ENCODE data around the gene PHF21B. TPM values are rescaled to one million over a fixed set of nuclear protein-coding genes. Genes with fewer than 3 reads are reported as not detected.

Gene PHF21B
- total and polyA plus RNA-seq, 2 of the 8 experiments (the other 6 are each of a cell fraction or from before 2014, with no cell fraction given) = 19.3 to 68.1 TPM

DNA sequence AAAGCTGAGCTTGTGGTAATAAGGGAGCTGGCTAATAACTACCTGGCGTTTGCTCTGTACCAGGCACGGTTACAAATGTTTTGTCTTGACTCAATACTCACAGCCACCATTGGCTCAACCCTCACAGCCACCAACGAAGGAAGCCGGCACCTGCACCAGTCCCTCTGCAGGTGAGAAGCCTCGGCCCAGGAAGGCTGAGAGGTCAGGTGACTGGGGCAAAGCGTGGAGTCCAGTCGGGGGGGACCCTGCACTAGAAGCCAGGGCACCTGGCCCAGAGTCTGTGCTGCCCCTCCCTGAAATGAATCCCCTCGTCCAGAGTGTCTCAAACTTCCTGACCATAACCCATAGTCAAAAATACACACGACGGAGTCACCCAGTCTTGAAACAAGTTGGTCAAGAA, 90.1 kb downstream of the PHF21B start:
- TF ChIP-seq SIN3A (conservative IDR thresholded peaks at IDR 0.05 in 1 of 2, IDR thresholded peaks at IDR 0.05 in 1 of 2; ENCODE audit: low read depth in 1 of 2, low read length in 2 of 2) = no peak
- TF ChIP-seq TEAD4 (IDR thresholded peaks at IDR 0.05; ENCODE audit: low read depth, low read length) = no peak
- TF ChIP-seq CTBP2 (IDR thresholded peaks at IDR 0.05; ENCODE audit: borderline replicate concordance, insufficient read depth, insufficient read length, low read length) = no peak
- no peak for TF ChIP-seq SP1 (IDR thresholded peaks at IDR 0.05; ENCODE audit: low read depth, low read length)
- no peak for TF ChIP-seq CHD2 (IDR thresholded peaks at IDR 0.05; ENCODE audit: low read length)
- no peak for TF ChIP-seq JUN (IDR thresholded peaks at IDR 0.05; ENCODE audit: low read depth, low read length)
- no peak for TF ChIP-seq GTF2F1 (IDR thresholded peaks at IDR 0.05; ENCODE audit: borderline replicate concordance, low read depth, low read length)
- TF ChIP-seq KDM5A (IDR thresholded peaks at IDR 0.05; ENCODE audit: low read length) = no peak
- TF ChIP-seq POLR2A (IDR thresholded peaks at IDR 0.05; ENCODE audit: control extremely low read depth in 1 of 2, low read depth in 2 of 2, low read length in 2 of 2) = no peak
- no peak for TF ChIP-seq ASH2L (IDR thresholded peaks at IDR 0.05; ENCODE audit: low read length)
- no peak for TF ChIP-seq RXRA (IDR thresholded peaks at IDR 0.05; ENCODE audit: insufficient read depth, low read depth, low read length)
- TF ChIP-seq NRF1 (IDR thresholded peaks at IDR 0.05; ENCODE audit: low read depth, low read length) = no peak
- Histone ChIP-seq H4K5ac (ENCODE audit: insufficient read length, low read depth, low read length) (no peak overlapping the region), H3K23ac (ENCODE audit: insufficient read length) (no peak overlapping the region), H3K4me1 (replicated peaks in 1 of 4; ENCODE audit: control insufficient read depth in 3 of 4, insufficient read depth in 4 of 4, low read length in 3 of 4) (no peaks in the 10 kb centered on the region), H3K79me1 (ENCODE audit: low read depth, low read length) (peaks cover 5% of the 10 kb centered on the region; the same call in 1 of the 2 replicates), H3K9ac (replicated peaks in 1 of 4; ENCODE audit: extremely low read depth in 1 of 4, low read depth in 3 of 4, low read length in 3 of 4) (no peak overlapping the region), H3K36me3 (ENCODE audit: control insufficient read depth in 2 of 4, insufficient read depth in 4 of 4, low read length in 3 of 4) (peaks cover 0 to 11% (median 4%) of the 10 kb centered on the region in 4 experiments; a peak in 6 of 8 replicates), H3K4me3 (ENCODE audit: extremely low read depth in 1 of 4, insufficient read depth in 2 of 4, low read depth in 3 of 4, low read length in 4 of 4) (no peak overlapping the region), H2AFZ (ENCODE audit: low read length) (no peak overlapping the region), H3K23me2 (ENCODE audit: low read depth, low read length) (no peaks in the 10 kb centered on the region), H2BK12ac (ENCODE audit: low read depth, low read length) (no peak overlapping the region), H3K14ac (ENCODE audit: insufficient read length) (no peak overlapping the region), H3K27me3 (replicated peaks in 1 of 4; ENCODE audit: control insufficient read depth in 3 of 4, extremely low read depth in 1 of 4, insufficient read depth in 3 of 4, low read length in 3 of 4) (no peaks in the 10 kb centered on the region), H3K4me2 (ENCODE audit: insufficient read depth in 1 of 2, low read depth in 2 of 2, low read length in 2 of 2) (no peak overlapping the region), H3K79me2 (ENCODE audit: control insufficient read depth in 1 of 2, insufficient read depth in 2 of 2, low read length in 2 of 2) (peaks cover 0 to 4% of the 10 kb centered on the region in 2 experiments; a peak in 2 of 4 replicates), H2BK15ac (ENCODE audit: low read length) (no peak overlapping the region), H3K27ac (ENCODE audit: low read depth, low read length) (no peak overlapping the region), H3K9me3 (ENCODE audit: insufficient read depth in 2 of 2, low read depth in 1 of 2, low read length in 1 of 2) (no peaks in the 10 kb centered on the region), H3K18ac (ENCODE audit: extremely low read depth, low read length) (no peak overlapping the region), H4K91ac (replicated peaks; ENCODE audit: insufficient read length, low read length) (no peak overlapping the region), H3K56ac (replicated peaks; ENCODE audit: insufficient read length, low read depth, low read length) (no peak overlapping the region), H2BK5ac (ENCODE audit: low read depth, low read length) (no peak overlapping the region), H2BK20ac (ENCODE audit: low read length) (no peak overlapping the region), H2AK5ac (ENCODE audit: low read depth, low read length) (no peak overlapping the region), H4K8ac (ENCODE audit: extremely low read depth, insufficient read depth, low read length) (peak overlapping the region; percentile 65), H2BK120ac (replicated peaks; ENCODE audit: low read depth, low read length) (no peak overlapping the region), H4K20me1 (replicated peaks in 1 of 2; ENCODE audit: control insufficient read depth in 1 of 2, insufficient read depth in 2 of 2, low read length in 2 of 2) (peaks cover 3 to 7% of the 10 kb centered on the region in 2 experiments), H3K4ac (replicated peaks; ENCODE audit: insufficient read length, low read depth, low read length) (no peak overlapping the region)
- DNase-seq (ENCODE audit: low read depth in 1 of 2, low spot score in 2 of 2) (no peak), FAIRE-seq (no peak)
- POLR2A ChIA-PET (ENCODE audit: partially characterized antibody) = no interaction called here
- CTCF ChIA-PET (ENCODE audit: partially characterized antibody) = interaction anchor here (0.5 to 2.9 kb wide), 3 partner anchors 11 to 100 kb away, joined by 3 to 9 read pairs (median 4); no protein-coding TSS in a partner anchor
- 93% methylated on average over 9 of the region's 10 CpGs; no CpG with 5 or more reads in 1 of the 2 experiments for WGBS, 2 experiments (ENCODE audit: extremely low coverage in 1 of 2, insufficient coverage in 1 of 2, insufficient read length in 1 of 2, insufficient replicate concordance in 2 of 2, low coverage in 1 of 2, low lambda C conversion rate in 2 of 2, missing lambda C conversion rate in 1 of 2)

All from H1 (cell line).